Gastrocnemius medialis (tissue), 4 donors: ENCODE data around the gene ROGDI.

ENCODE experiments used
- POLR2A ChIP-seq, 2 donors: fragments of 450-650 bp; IDR thresholded peaks; one replicate each; pipeline ENCODE4 v1.6.1; 2017; ENCODE audit warnings: antibody characterized with exemption in 2 of 2, mild to moderate bottlenecking in 2 of 2, moderate library complexity in 2 of 2
- TF ChIP-seq, protein P1 (sequence below), 5 experiments: fragments of 450-650 bp in 3 of 5; fragments of 200-600 bp in 2 of 5; sonication (generic) in 2 of 5; IDR thresholded peaks in 4 of 5; conservative IDR thresholded peaks in 1 of 5; 1 replicate in 4 of 5; 2 replicates in 1 of 5; pipeline ENCODE4 v1.5.1; 2016 to 2019; ENCODE audit warnings: antibody characterized with exemption in 5 of 5, mild to moderate bottlenecking in 3 of 5, moderate library complexity in 3 of 5

DNA sequence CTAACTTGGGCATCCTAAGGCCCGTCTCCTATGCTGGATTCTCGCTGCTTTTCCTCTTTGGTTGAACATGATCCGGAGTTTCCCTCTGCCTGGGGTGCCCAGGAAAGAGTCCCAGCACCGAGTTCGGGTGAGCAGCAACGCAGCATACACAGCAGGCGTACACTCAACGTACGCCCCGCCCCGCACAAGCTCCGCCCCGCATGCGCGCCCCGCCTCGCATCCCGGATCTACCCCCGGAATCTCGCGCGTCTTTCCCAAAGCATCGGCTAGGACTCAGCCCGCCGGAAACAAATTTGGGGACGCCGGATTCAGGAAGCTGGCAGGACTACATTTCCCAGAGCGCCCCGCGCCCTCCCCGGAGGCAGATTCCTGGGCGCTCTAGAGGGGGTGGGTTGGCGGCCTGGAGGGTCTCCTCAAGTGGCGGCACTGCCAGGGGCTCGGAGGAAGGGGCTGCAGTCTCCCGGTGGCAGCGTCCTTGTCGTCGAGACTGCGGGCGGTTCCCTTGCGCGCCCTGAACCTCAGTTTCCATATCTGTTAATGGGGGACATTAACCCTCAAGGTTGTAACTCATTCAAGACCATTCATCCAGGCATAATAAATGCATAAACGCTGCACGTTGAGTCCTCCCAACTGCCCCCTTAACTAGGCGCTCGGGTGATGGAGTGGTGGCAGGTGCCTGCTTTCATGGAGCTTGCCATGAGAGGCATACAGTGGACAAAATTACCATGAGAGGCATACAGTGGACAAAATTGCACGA lies 33.7 kb downstream of the ROGDI start:
- TF ChIP-seq POLR2A (IDR thresholded peaks at IDR 0.05): peak; percentile 68 to 74
- TF ChIP-seq, protein P1, sequence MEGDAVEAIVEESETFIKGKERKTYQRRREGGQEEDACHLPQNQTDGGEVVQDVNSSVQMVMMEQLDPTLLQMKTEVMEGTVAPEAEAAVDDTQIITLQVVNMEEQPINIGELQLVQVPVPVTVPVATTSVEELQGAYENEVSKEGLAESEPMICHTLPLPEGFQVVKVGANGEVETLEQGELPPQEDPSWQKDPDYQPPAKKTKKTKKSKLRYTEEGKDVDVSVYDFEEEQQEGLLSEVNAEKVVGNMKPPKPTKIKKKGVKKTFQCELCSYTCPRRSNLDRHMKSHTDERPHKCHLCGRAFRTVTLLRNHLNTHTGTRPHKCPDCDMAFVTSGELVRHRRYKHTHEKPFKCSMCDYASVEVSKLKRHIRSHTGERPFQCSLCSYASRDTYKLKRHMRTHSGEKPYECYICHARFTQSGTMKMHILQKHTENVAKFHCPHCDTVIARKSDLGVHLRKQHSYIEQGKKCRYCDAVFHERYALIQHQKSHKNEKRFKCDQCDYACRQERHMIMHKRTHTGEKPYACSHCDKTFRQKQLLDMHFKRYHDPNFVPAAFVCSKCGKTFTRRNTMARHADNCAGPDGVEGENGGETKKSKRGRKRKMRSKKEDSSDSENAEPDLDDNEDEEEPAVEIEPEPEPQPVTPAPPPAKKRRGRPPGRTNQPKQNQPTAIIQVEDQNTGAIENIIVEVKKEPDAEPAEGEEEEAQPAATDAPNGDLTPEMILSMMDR (IDR thresholded peaks at IDR 0.05 in 4 of 5, conservative IDR thresholded peaks at IDR 0.05 in 1 of 5): no peak
